ENCODE data around the gene ADAM19.
A peak's percentile ranks its signal among the peaks of the same experiment; 100 is the strongest.

ADAM19 gene

GRCh38 chr5:157575381-157576020, at the start of gene ADAM19:
Gene ADAM19, minus strand, starts transcription at chr5:157575775. Its CDS starts 79 bp downstream, at chr5:157575696.
- peak within 1 kb of the TSS; percentile 47 for H3K4me3 ChIP-seq
- no peaks in the 10 kb centered on the region for H3K9me3 ChIP-seq
- DNase-seq (ENCODE audit: low spot score in 2 of 2): peak; percentile 6 to 72
- no peaks in the 10 kb centered on the region for H3K36me3 ChIP-seq (replicated peaks)
- no peaks in the 10 kb centered on the region for H3K4me1 ChIP-seq
- no peaks in the 10 kb centered on the region for H3K27me3 ChIP-seq (ENCODE audit: low read depth)
- in situ Hi-C loops (cut with MboI; ENCODE audit: low sequenced_read_pairs): no loop called here

- in situ Hi-C loops (cut with MboI; ENCODE audit: low sequenced_read_pairs): no loop called here
- no peaks in the 10 kb centered on the region for H3K4me1 ChIP-seq
- no peaks in the 10 kb centered on the region for H3K27me3 ChIP-seq (ENCODE audit: low read depth)
- H3K9me3 ChIP-seq: no peaks in the 10 kb centered on the region
- H3K36me3 ChIP-seq (replicated peaks): no peaks in the 10 kb centered on the region
- DNase-seq (ENCODE audit: low spot score in 2 of 2): no peak
- H3K4me3 ChIP-seq: no peak overlapping the region
Measured at GRCh38 chr5:157624144-157624543, 48.6 kb upstream of the ADAM19 start.

GRCh38 chr5:157620776-157621175, 45.2 kb upstream of the ADAM19 start:
- Histone ChIP-seq H3K4me3 (no peak overlapping the region), H3K27me3 (ENCODE audit: low read depth) (no peaks in the 10 kb centered on the region), H3K36me3 (replicated peaks) (no peaks in the 10 kb centered on the region), H3K9me3 (no peaks in the 10 kb centered on the region), H3K4me1 (no peaks in the 10 kb centered on the region)
- in situ Hi-C loops (cut with MboI; ENCODE audit: low sequenced_read_pairs): no loop called here
- no peak for DNase-seq (ENCODE audit: low spot score in 2 of 2)

- Histone ChIP-seq H3K9me3 (no peaks in the 10 kb centered on the region), H3K4me3 (no peak overlapping the region), H3K36me3 (replicated peaks) (no peaks in the 10 kb centered on the region), H3K4me1 (no peaks in the 10 kb centered on the region), H3K27me3 (ENCODE audit: low read depth) (no peaks in the 10 kb centered on the region)
- no peak for DNase-seq (ENCODE audit: low spot score in 2 of 2)
- in situ Hi-C loops (cut with MboI; ENCODE audit: low sequenced_read_pairs): no loop called here
Measured at GRCh38 chr5:157618191-157618765, 42.7 kb upstream of the ADAM19 start.

- Histone ChIP-seq H3K9me3 (no peaks in the 10 kb centered on the region), H3K36me3 (replicated peaks) (no peaks in the 10 kb centered on the region), H3K4me3 (no peak overlapping the region), H3K4me1 (no peaks in the 10 kb centered on the region), H3K27me3 (ENCODE audit: low read depth) (no peaks in the 10 kb centered on the region)
- in situ Hi-C loops (cut with MboI; ENCODE audit: low sequenced_read_pairs): no loop called here
- DNase-seq (ENCODE audit: low spot score in 2 of 2): no peak
Measured at GRCh38 chr5:157616785-157617184, 41.2 kb upstream of the ADAM19 start.

- Histone ChIP-seq H3K9me3 (no peaks in the 10 kb centered on the region), H3K27me3 (ENCODE audit: low read depth) (no peaks in the 10 kb centered on the region), H3K4me1 (no peaks in the 10 kb centered on the region), H3K36me3 (replicated peaks) (no peaks in the 10 kb centered on the region), H3K4me3 (no peak overlapping the region)
- in situ Hi-C loops (cut with MboI; ENCODE audit: low sequenced_read_pairs): no loop called here
- DNase-seq (ENCODE audit: low spot score in 2 of 2): no peak
Measured at GRCh38 chr5:157613385-157614245, 38.0 kb upstream of the ADAM19 start.

- no peaks in the 10 kb centered on the region for H3K27me3 ChIP-seq (ENCODE audit: low read depth)
- in situ Hi-C loops (cut with MboI; ENCODE audit: low sequenced_read_pairs): no loop called here
- no peak for DNase-seq (ENCODE audit: low spot score in 2 of 2)
- H3K4me1 ChIP-seq: no peaks in the 10 kb centered on the region
- H3K9me3 ChIP-seq: no peaks in the 10 kb centered on the region
- H3K4me3 ChIP-seq: no peak overlapping the region
- no peaks in the 10 kb centered on the region for H3K36me3 ChIP-seq (replicated peaks)
Measured at GRCh38 chr5:157612581-157612980, 37.0 kb upstream of the ADAM19 start.

- no peaks in the 10 kb centered on the region for H3K27me3 ChIP-seq (ENCODE audit: low read depth)
- H3K36me3 ChIP-seq (replicated peaks): no peaks in the 10 kb centered on the region
- no peaks in the 10 kb centered on the region for H3K9me3 ChIP-seq
- H3K4me1 ChIP-seq: no peaks in the 10 kb centered on the region
- DNase-seq (ENCODE audit: low spot score in 2 of 2): no peak
- no peak overlapping the region for H3K4me3 ChIP-seq
- in situ Hi-C loops (cut with MboI; ENCODE audit: low sequenced_read_pairs): no loop called here
Measured at GRCh38 chr5:157611571-157612476, 36.2 kb upstream of the ADAM19 start.

GRCh38 chr5:157610990-157611389, 35.4 kb upstream of the ADAM19 start:
- no peak overlapping the region for H3K4me3 ChIP-seq
- H3K4me1 ChIP-seq: no peaks in the 10 kb centered on the region
- in situ Hi-C loops (cut with MboI; ENCODE audit: low sequenced_read_pairs): no loop called here
- no peaks in the 10 kb centered on the region for H3K36me3 ChIP-seq (replicated peaks)
- no peak for DNase-seq (ENCODE audit: low spot score in 2 of 2)
- H3K27me3 ChIP-seq (ENCODE audit: low read depth): no peaks in the 10 kb centered on the region
- H3K9me3 ChIP-seq: no peaks in the 10 kb centered on the region

- in situ Hi-C loops (cut with MboI; ENCODE audit: low sequenced_read_pairs): no loop called here
- Histone ChIP-seq H3K4me1 (no peaks in the 10 kb centered on the region), H3K27me3 (ENCODE audit: low read depth) (no peaks in the 10 kb centered on the region), H3K9me3 (no peaks in the 10 kb centered on the region), H3K4me3 (no peak overlapping the region), H3K36me3 (replicated peaks) (no peaks in the 10 kb centered on the region)
- DNase-seq (ENCODE audit: low spot score in 2 of 2): no peak
Measured at GRCh38 chr5:157608972-157609565, 33.5 kb upstream of the ADAM19 start.

DNA sequence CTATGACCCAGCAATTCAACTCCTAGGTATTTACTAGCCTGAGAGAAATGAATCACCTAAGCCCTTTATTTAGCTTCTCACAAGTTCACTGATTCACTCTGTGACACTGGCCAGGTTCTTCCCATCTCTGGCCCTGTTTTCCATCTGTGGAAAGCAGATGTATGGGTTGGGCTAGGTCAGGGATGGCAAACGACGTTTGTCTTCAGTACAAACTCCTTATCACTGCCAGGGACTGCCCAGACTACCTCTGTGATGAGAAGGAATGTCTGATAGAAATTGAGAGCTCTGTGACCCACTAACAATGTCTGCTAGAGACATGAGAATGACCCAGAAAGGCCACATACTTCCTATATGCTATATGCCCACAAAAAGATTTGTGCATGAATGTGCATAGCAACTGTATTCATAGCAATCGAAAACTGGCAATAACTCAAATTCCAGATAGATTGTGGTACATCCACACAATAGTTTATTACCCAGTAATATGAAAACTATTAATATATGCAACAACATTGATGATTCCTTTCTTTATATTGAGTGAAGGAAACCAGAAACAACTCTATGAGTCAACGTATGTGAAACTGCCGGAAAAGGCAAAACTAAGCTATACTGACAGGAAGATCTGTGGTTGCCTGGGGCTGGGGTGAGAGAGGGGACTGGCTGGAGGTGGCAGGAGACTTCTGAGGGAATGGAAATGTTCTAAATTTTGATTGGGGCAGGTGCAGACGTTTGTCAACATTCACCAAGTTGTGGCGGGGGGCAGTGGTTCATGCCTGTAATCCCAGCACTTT, 32.0 kb upstream of the ADAM19 start:
- H3K36me3 ChIP-seq (replicated peaks): no peaks in the 10 kb centered on the region
- H3K27me3 ChIP-seq (ENCODE audit: low read depth): no peaks in the 10 kb centered on the region
- no peaks in the 10 kb centered on the region for H3K4me1 ChIP-seq
- in situ Hi-C loops (cut with MboI; ENCODE audit: low sequenced_read_pairs): no loop called here
- no peak overlapping the region for H3K4me3 ChIP-seq
- no peaks in the 10 kb centered on the region for H3K9me3 ChIP-seq
- DNase-seq (ENCODE audit: low spot score in 2 of 2): no peak

DNA sequence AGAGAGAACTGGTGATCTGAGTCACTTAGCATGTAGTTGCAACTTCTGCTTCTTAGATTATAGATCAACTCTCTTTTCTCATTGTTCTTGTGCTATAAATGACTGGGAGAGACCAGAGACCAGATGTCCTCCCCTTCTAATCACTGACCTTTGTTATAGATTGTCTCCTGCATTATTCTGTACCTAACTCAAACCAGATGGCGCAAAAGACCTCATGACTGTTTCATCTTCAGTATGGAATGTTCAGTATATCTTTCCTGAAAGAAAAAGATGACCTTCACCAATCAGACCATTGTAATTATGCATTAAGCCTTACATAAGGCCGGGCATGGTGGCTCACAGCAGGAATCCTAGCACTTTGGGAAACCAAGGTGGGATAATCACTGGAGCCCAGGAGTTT, 30.5 kb upstream of the ADAM19 start:
- DNase-seq (ENCODE audit: low spot score in 2 of 2): no peak
- Histone ChIP-seq H3K36me3 (replicated peaks) (no peaks in the 10 kb centered on the region), H3K4me1 (no peaks in the 10 kb centered on the region), H3K4me3 (no peak overlapping the region), H3K27me3 (ENCODE audit: low read depth) (no peaks in the 10 kb centered on the region), H3K9me3 (no peaks in the 10 kb centered on the region)
- in situ Hi-C loops (cut with MboI; ENCODE audit: low sequenced_read_pairs): no loop called here

Data from HAP-1 (cell line).